GM18907 (cell line): ENCODE results near the gene GCSAM.

ENCODE experiments used
- ATAC-seq: cut with Tn5 transposase; IDR thresholded peaks from one replicate; pipeline ENCODE4 v1.9.1; 2021; ENCODE audit warnings: mild to moderate bottlenecking, moderate library complexity; ENCODE audit not compliant: unreplicated experiment

Gene GCSAM

GRCh38 chr3:112129925-112130637 is 3.0 kb downstream of the GCSAM start:
- no peak for ATAC-seq

DNA sequence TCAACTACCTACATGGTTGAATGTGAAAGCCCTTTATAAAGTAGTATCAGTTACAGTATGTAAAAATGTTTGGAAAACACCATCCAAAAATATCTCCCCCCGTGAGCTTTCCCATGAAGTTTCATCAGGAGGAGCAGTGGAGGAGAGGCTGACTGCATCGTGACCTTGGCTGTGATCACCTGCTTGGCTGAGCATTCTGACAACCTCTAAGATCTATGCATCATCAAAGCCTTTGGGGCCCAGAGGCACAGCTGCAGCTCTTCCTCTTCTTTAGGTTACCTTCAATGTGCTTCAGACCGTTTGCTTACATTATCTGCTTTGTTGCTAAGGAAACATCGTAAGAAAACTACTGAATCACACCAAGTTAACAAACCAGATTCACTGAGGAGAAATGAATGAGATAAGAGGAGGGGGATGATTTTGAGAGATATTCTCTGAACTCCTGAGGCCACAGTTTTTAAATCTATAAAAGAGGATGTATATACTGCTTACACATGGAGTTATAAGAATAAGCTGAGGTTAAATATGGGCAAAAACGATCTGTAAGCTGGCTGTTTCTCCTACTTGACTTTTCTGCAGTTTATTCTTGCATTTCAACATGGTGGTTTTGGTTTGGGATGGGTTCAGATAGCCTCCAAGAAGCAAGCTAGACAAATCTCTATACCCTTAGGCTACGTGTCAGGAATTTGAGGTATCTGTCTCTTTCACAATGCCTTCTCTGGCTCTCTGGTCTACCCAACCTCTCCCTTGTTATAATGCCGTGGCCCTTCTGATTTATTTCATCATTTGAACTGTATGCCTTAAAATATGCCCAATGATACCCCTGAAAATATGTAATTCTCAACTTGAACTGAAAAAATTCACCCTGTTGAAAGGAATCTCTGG is 4.0 kb downstream of the GCSAM start:
- ATAC-seq, result peak; percentile 43

DNA sequence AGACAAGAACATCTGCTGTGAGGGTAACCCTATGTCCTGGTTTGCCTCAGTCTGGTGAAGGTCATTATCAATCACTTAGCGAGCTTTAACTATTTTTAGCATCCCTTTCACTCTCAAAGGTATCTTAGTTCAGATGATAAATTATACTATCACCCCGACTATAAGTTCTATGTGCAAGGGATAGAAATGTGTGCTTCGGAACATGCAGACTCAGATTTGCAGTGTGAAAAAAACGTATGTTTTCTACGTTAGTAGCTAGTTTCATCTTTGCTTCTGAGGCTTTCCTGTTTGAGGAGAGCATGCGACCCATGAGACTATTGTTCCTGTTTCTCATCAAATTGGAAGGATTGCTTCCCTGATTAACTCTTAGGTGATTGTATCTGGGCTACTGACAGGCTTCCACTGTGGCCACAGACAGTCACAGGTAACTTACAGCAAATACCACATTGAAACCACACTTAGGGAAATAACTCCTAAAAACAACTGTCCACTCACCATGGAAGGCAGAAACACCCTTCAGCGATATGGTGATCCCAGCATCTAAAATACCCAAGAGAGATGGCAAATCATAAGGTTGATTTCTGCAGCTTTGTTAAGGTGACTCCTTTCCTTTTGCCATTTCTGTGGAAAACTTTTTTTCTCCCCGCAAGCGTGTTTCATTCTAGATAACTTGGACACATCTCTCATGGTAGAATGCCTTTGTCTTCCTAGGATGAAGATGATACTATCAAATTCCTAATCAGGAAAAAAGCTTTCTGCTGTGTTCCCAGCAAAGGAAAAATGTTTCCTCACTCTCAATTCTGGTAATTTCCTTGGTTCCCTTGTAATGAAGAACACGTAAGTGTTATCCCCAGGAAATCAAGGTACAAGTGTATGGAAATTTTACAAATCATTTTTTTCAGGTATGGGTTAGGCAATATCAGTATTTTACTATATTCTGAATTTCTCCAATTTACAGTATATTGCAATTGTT is 5.2 kb downstream of the GCSAM start:
- ATAC-seq, result peak; percentile 33

GRCh38 chr3:112126511-112126911 is 6.5 kb downstream of the GCSAM start:
- ATAC-seq, result no peak

DNA sequence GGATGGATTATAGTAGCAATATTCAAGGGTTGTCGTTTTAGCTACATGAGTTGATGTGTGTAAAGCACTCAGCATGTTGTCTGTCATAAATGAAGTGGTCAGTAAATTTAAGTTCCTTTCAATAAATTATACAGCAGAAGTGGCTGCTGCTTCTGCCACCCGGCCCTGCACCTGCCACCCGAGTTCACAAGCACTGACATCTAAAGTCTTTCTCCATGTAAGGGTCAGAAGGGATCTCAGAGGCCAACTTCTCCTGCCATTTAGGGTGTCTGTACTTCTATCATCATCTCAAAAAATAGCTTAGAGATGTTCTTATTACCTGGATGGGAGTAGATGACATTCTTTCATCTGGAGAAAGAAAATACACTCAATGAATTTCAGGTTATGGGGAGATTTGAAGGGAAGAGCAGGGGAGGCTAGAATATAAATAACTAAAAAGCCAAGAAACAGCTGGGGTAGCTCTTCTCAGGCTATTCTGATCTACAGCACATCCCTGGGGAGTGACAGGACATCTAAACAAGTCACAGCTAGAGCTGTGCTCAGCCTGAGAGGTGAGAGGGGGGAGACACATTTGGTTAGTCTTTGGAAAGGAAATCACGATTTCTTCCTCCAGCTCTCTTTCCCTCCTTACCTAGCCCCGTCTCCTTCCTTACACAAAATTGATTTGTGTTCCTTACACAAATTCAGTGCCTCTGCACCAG is 8.0 kb downstream of the GCSAM start:
- no peak for ATAC-seq

DNA sequence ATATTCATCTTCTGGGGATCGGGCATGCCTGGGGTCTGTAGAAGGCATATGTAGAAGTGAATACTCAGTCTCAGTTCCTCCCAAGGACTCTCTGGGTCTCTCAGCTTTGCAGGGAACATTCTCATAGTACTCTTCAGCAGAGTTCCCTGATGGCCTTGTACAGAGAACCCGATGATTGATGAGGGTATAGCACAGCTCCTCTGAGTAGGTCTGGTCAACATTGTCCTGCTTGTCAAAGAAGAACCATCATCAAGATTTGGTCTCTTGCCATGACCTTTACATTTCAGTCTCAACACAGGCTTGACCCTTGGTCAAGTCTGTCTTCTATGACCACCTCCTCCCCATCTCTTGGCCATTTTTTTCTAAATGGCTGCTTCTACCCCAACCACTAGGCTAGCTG is 9.5 kb downstream of the GCSAM start:
- no peak for ATAC-seq

DNA sequence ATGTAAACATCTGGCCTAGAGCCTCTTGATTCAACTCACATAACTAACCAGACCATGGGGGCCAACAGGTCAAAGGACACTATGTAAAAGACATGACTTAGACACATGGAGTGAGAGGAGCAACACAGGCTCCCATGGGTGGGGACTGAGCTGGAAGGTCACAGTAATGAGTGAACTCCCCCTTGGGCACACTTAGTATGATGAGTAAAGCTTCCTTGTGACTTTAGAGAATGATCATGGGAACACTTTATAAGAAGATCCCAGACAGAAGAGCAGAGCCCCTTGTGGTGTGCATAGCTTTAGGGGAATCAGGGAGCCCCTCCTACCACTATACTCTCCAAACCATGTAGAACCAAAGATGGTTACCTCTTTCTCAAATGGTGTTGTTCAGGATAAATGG is 10.2 kb downstream of the GCSAM start:
- no peak for ATAC-seq

- no peak for ATAC-seq
Observed at GRCh38 chr3:112121577-112122547, 11.2 kb downstream of the GCSAM start.

DNA sequence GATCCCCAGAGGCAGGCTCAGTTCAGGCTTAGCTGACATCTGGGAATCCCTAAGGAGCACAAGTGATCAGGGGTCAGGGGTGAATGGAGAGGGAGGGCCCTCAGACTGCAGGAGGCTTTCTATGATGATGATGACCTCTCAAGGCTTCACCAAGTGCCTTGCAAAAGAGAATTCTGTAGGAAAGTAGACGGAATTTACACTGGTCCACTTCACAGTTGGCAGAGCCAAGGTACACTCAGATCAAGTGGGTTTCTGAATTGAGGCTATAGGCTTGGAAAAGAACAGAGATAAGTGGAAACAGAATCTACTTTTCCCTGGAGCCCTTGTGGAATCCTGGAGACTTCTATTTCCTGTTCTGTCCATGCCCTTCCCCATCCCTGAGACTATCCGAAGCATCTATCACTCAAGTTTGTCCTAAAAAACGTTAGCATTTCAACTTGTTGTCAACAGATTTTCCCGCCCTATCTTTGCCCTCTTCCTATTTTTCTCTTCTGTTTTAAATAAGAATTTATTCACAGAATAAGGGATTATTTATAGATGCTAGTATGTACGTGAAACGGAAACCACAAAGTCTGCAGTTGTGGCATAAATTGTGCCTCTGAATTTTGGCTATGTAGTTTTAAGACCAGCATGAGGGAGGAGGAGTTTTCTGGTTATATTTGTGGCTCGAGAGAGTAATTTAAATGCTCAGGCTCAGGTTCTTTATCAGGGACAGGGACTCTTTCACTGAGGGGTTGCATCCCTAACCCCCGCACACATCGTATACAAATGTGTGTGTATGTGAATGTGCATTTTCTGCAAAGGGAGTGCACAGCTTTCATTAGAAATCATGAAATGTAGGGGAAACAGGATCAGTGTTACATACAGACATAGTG is 12.8 kb downstream of the GCSAM start:
- no peak for ATAC-seq

DNA sequence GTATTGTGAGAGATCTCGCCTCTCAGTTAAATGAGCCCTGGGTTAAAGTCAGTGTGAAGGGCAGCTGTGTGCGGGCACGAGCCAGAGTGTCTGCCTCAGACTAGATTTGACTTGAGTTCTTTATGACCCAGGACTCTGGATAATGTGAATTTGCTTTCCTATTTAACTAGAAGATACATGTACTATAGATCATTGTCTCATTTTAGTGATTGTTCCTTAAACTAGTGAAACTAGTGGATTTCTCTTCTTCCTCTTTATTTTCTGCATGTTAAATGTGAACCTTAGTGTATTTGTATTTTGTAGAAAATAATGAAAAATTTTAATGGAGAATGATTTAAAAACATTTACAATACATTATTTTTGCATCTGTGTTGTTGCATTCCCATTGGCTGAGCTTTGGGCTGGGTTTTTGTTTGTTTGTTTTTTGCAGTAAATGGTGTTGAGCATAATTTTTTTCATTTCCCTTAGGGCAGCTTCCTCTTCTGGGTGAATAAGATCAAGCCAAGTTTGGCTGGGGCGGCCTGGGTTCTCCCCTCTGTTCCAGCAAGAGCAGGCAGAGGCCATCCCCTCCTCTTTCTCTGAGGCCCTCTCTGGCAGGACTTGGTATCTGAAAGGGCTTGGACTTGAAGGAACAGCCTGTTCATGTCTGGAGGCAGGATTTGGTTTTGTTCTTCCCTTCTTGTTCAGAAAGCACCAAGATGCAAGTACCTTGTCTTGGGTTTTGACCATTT is 15.0 kb downstream of the GCSAM start:
- no peak for ATAC-seq

- no peak for ATAC-seq
Observed at GRCh38 chr3:112117415-112117814, 15.6 kb downstream of the GCSAM start.

GRCh38 chr3:112116748-112117186 is 16.3 kb downstream of the GCSAM start:
- ATAC-seq, result no peak

GRCh38 chr3:112115806-112116383 is 17.2 kb downstream of the GCSAM start:
- ATAC-seq, result no peak

- peak; percentile 50 for ATAC-seq
Observed at GRCh38 chr3:112115161-112115739, 17.8 kb downstream of the GCSAM start.

- peak; percentile 34 for ATAC-seq
Observed at GRCh38 chr3:112114576-112115160, 18.4 kb downstream of the GCSAM start.

- peak; percentile 58 for ATAC-seq
Observed at GRCh38 chr3:112111785-112112402, 21.2 kb downstream of the GCSAM start.
